Duodenal mucosa (tissue), 2 donors: ENCODE data around the gene ZNF496.

Source experiments
- H3K27ac ChIP-seq: one replicate; pipeline ENCODE4 v1.7.0; 2013; ENCODE audit warnings: low read depth, low read length
- H3K27me3 ChIP-seq, 2 donors: one replicate each; pipeline ENCODE4 v1.7.0; 2013; ENCODE audit warnings: low read length in 2 of 2, control low read depth in 1 of 2; ENCODE audit not compliant: insufficient read depth in 2 of 2, control insufficient read depth in 1 of 2
- H3K36me3 ChIP-seq, 2 donors: one replicate each; pipeline ENCODE4 v1.7.0; 2013; ENCODE audit warnings: low read length in 2 of 2, control low read depth in 1 of 2; ENCODE audit not compliant: insufficient read depth in 2 of 2, control insufficient read depth in 1 of 2
- H3K4me1 ChIP-seq, 2 donors: one replicate each; pipeline ENCODE4 v1.7.0; 2013; ENCODE audit warnings: low read length in 2 of 2, control low read depth in 1 of 2; ENCODE audit not compliant: insufficient read depth in 2 of 2, control insufficient read depth in 1 of 2
- H3K4me3 ChIP-seq, 2 donors: one replicate each; pipeline ENCODE4 v1.7.0; 2013; ENCODE audit warnings: low read length in 2 of 2, low read depth in 1 of 2
- H3K9ac ChIP-seq, 2 donors: one replicate each; pipeline ENCODE4 v1.7.0; 2013; ENCODE audit warnings: low read length in 2 of 2, low read depth in 1 of 2
- H3K9me3 ChIP-seq, 2 donors: one replicate each; pipeline ENCODE4 v1.7.0; 2013; ENCODE audit warnings: low read length in 2 of 2, control low read depth in 1 of 2; ENCODE audit not compliant: control insufficient read depth in 1 of 2

ZNF496 gene

DNA sequence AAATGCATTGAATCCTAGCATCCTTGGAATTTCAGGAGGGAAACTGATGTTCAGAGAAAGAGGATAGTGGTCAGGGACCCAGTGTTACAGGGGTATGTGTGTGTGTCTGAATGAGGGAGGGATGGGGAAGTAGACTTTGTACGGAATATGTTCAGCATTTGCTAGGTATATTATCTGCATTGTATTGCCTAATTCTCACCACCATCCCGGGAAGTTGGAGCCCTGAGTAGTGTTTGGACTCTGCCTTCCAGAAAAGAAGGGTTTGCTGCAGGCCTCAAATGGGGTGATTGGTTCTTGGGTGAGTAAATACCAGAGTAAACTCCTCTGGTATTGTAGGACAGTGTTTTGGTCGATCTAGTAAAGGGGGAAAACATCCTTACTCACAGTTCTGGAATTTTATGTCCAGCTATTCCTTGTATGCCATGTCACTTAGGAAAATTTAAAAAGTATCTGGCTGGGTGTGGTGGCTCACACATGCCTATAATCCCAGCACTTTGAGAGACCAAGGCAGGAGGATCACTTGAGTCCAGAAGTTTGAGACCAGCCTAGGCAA is 7.1 kb upstream of the ZNF496 start:
- H3K4me1 ChIP-seq: no peaks in the 10 kb centered on the region
- H3K36me3 ChIP-seq: no peaks in the 10 kb centered on the region
- no peak overlapping the region for H3K4me3 ChIP-seq
- no peaks in the 10 kb centered on the region for H3K9me3 ChIP-seq
- H3K27ac ChIP-seq: no peak overlapping the region
- no peaks in the 10 kb centered on the region for H3K27me3 ChIP-seq
- no peak overlapping the region for H3K9ac ChIP-seq

- peaks cover 3 to 4% of the 10 kb centered on the region in 2 donors for H3K4me1 ChIP-seq
- H3K27me3 ChIP-seq: no peaks in the 10 kb centered on the region
- no peak overlapping the region for H3K27ac ChIP-seq
- H3K9me3 ChIP-seq: no peaks in the 10 kb centered on the region
- no peaks in the 10 kb centered on the region for H3K36me3 ChIP-seq
- H3K4me3 ChIP-seq: no peak overlapping the region
- no peak overlapping the region for H3K9ac ChIP-seq
Observed at GRCh38 chr1:247337961-247338360, 6.3 kb upstream of the ZNF496 start.

- no peaks in the 10 kb centered on the region for H3K9me3 ChIP-seq
- no peak overlapping the region for H3K27ac ChIP-seq
Observed at GRCh38 chr1:247337250-247337746, 5.6 kb upstream of the ZNF496 start.

GRCh38 chr1:247336390-247336789 is 4.7 kb upstream of the ZNF496 start:
- no peak overlapping the region for H3K27ac ChIP-seq
- H3K4me1 ChIP-seq: peaks cover 10 to 11% of the 10 kb centered on the region in 2 donors
- H3K4me3 ChIP-seq: no peak overlapping the region
- no peaks in the 10 kb centered on the region for H3K27me3 ChIP-seq
- no peaks in the 10 kb centered on the region for H3K36me3 ChIP-seq
- H3K9ac ChIP-seq: no peak overlapping the region
- H3K9me3 ChIP-seq: no peaks in the 10 kb centered on the region

More at GRCh38 chr1:247337250-247337746, 5.6 kb upstream of the ZNF496 start:
- Histone ChIP-seq H3K4me1 (peaks cover 10% of the 10 kb centered on the region in 2 donors), H3K27me3 (no peaks in the 10 kb centered on the region), H3K4me3 (no peak overlapping the region), H3K36me3 (no peaks in the 10 kb centered on the region), H3K9ac (no peak overlapping the region)

DNA sequence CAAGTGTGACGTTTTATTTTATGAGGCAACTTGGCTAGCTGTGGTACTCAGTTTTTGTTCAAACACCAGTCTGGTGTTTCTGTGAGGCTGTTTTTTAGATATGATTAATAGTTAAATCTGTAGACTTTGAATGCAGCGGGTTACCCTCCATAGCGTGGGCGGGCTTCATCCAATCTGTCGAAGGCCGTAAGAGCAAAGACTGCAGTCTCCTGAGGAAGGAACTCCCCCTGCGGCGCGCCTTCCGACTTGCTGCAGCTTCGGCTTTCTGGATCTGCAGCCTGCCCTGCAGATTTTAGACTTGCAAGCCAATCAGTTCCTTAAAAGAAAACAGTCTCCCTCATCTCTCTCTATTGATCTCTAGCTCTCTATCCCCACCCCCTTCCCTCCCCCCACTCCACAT is 4.2 kb upstream of the ZNF496 start:
- Histone ChIP-seq H3K27ac (no peak overlapping the region), H3K27me3 (no peaks in the 10 kb centered on the region), H3K9ac (no peak overlapping the region), H3K4me3 (no peak overlapping the region), H3K36me3 (no peaks in the 10 kb centered on the region), H3K9me3 (no peaks in the 10 kb centered on the region), H3K4me1 (peaks cover 10 to 11% of the 10 kb centered on the region in 2 donors)

- Histone ChIP-seq H3K36me3 (no peaks in the 10 kb centered on the region), H3K27ac (no peak overlapping the region), H3K27me3 (no peaks in the 10 kb centered on the region), H3K4me3 (no peak overlapping the region), H3K9ac (no peak overlapping the region), H3K4me1 (peaks cover 20 to 21% of the 10 kb centered on the region in 2 donors), H3K9me3 (no peaks in the 10 kb centered on the region)
Observed at GRCh38 chr1:247334378-247335133, 2.9 kb upstream of the ZNF496 start.

GRCh38 chr1:247332623-247333361 is 1.1 kb upstream of the ZNF496 start:
- Histone ChIP-seq H3K27me3 (no peaks in the 10 kb centered on the region), H3K4me3 (peak overlapping the region; percentile 77 to 87), H3K27ac (no peak overlapping the region), H3K9me3 (no peaks in the 10 kb centered on the region), H3K4me1 (peaks cover 20 to 21% of the 10 kb centered on the region in 2 donors), H3K36me3 (peaks cover 0 to 10% of the 10 kb centered on the region in 2 donors), H3K9ac (peak overlapping the region; percentile 5 to 51)

DNA sequence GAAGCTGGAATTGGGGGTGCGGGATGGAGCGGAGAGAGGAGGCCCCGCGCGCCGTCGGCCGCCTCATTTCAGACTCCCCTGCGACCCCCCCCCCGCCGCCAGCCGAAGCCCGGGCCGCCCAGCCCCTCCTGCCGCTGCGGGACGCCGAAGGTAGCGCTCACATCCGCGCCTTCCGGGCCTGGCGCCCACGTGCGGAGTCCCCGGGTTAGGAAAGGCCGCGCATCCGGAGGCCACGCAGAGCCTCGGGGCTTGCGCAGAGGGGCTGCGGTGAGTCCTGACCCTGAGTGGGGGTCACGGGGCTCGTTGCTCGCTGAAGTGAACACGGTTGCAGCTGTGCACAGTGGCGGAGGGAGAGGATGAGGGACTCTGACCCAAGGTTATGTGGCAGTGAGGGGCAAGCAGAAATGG is 552 bp upstream of the ZNF496 start:
- no peak overlapping the region for H3K27ac ChIP-seq
- H3K4me3 ChIP-seq: peak overlapping the region; percentile 77 to 87
- no peaks in the 10 kb centered on the region for H3K27me3 ChIP-seq
- no peaks in the 10 kb centered on the region for H3K9me3 ChIP-seq
- H3K9ac ChIP-seq: peak overlapping the region; percentile 5 to 51
- H3K36me3 ChIP-seq: peaks cover 0 to 12% of the 10 kb centered on the region in 2 donors
- peaks cover 20 to 21% of the 10 kb centered on the region in 2 donors for H3K4me1 ChIP-seq

DNA sequence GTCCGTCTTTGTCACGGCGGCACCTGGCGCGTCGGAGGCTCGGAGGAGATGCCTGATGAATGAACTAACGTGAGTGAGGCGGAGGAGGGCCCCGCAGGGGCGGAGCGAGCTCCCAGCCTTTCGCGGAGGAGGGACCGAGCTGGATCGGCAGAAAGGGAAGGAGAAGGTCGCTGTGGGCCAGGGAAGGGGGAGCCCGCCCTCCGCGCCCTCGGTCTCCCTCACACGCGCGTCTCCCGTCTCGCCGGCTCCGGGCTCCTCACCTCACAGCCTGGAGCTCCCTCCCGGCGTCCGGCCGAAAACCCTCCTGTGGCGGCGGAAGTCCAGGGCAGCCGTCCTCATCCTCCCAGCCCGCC is 519 bp downstream of the ZNF496 start:
- Histone ChIP-seq H3K36me3 (peaks cover 0 to 17% of the 10 kb centered on the region in 2 donors), H3K9ac (peak overlapping the region; percentile 67 to 76), H3K27me3 (no peaks in the 10 kb centered on the region), H3K27ac (no peak overlapping the region), H3K4me1 (peaks cover 20 to 21% of the 10 kb centered on the region in 2 donors), H3K9me3 (no peaks in the 10 kb centered on the region), H3K4me3 (peak overlapping the region; percentile 71 to 87)
